Measurements from ENCODE around the gene ARHGEF2. TPM values are rescaled to one million over a fixed set of nuclear protein-coding genes. Genes with fewer than 3 reads are reported as not detected.

Gene ARHGEF2
- total and polyA plus RNA-seq, 2 donors from 2014 or later, result 32.3 to 99.6 TPM

DNA sequence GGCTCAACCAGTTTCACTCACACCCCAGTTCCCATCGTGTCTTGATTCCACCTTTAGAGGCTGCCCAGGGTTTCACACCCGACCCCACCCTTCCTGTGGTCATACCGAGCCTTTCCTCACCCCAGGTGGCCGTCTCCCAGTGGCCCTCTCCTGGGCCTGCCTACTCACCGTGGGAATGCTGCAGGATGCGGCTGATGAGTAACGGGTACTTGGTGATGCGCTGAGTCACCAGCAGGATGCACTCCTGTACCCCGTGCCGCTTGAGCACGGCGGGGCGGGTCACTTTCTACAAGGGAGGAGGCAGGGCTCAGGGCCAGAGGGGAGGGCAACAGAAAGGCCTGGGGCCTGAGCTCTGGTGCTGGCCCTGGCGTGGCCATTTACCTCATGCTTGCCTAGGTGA, 16.4 kb downstream of the ARHGEF2 start:
- H3K4me3 ChIP-seq (ENCODE audit: low read length in 3 of 3), result no peak overlapping the region
- H3K4me1 ChIP-seq (ENCODE audit: control insufficient read depth in 2 of 3, insufficient read depth in 2 of 3, low read depth in 1 of 3, low read length in 3 of 3), result peaks cover 0 to 11% (median under 1%) of the 10 kb centered on the region in 3 donors
- H3K27me3 ChIP-seq (ENCODE audit: control insufficient read depth, insufficient read depth, low read length), result no peaks in the 10 kb centered on the region
- intact Hi-C loops (cut with DNase I), result no loop called here
- no peak for FAIRE-seq
- no peak overlapping the region for H3K9ac ChIP-seq (ENCODE audit: low read length in 3 of 3)
- peaks cover 11 to 24% (median 19%) of the 10 kb centered on the region in 3 donors for H3K36me3 ChIP-seq (ENCODE audit: control insufficient read depth in 2 of 3, insufficient read depth in 3 of 3, low read length in 3 of 3)
- peak in 1 of 5 donors; percentile 89 for DNase-seq
- no peaks in the 10 kb centered on the region for H3K9me3 ChIP-seq (ENCODE audit: control insufficient read depth in 2 of 3, insufficient read depth in 1 of 3, low read length in 3 of 3)
- H3K27ac ChIP-seq (ENCODE audit: low read depth in 2 of 2, low read length in 2 of 2), result peak overlapping the region in 1 of 2 donors; percentile 43
- no peak for TF ChIP-seq CTCF (IDR thresholded peaks at IDR 0.05; ENCODE audit: borderline replicate concordance, extremely low read depth, insufficient read depth)

DNA sequence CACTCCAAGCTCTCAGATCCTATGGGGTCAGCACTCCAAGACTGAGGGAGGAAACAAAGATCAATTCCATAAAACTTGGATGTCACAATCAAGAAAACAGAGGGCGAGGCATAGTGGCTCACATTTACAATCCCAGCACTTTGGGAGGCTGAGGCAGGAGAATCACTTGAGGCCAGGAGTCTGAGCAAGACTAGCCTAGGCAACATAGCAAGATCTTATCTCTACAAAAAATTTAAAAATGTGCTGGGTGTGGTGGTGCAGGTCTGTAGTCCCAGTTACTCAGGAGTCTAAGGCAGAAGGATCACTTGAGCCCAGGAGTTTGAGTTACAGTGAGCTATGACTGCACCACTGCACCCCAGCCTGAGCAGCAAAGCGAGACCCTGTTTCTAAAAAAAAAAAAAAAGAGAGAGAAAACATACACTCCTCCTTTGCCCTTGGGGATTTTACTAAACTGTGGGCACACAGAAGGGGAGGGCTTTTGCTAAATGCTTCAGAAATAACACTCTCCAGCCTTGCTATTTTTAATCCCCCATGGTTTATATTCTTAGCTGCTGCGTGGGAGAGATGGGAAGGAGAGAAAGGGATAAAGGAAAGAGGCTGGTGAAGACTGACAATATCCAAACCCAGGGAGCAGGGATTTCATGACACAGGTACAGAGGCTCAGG, 18.1 kb downstream of the ARHGEF2 start:
- FAIRE-seq, result no peak
- intact Hi-C loops (cut with DNase I), result no loop called here
- H3K9ac ChIP-seq (ENCODE audit: low read length in 3 of 3), result no peak overlapping the region
- H3K4me3 ChIP-seq (ENCODE audit: low read length in 3 of 3), result no peak overlapping the region
- H3K27ac ChIP-seq (ENCODE audit: low read depth in 2 of 2, low read length in 2 of 2), result no peak overlapping the region
- peaks cover 10 to 27% (median 19%) of the 10 kb centered on the region in 3 donors for H3K36me3 ChIP-seq (ENCODE audit: control insufficient read depth in 2 of 3, insufficient read depth in 3 of 3, low read length in 3 of 3)
- H3K9me3 ChIP-seq (ENCODE audit: control insufficient read depth in 2 of 3, insufficient read depth in 1 of 3, low read length in 3 of 3), result no peaks in the 10 kb centered on the region
- peaks cover 0 to 5% (median 0%) of the 10 kb centered on the region in 3 donors for H3K4me1 ChIP-seq (ENCODE audit: control insufficient read depth in 2 of 3, insufficient read depth in 2 of 3, low read depth in 1 of 3, low read length in 3 of 3)
- DNase-seq, result no peak
- no peaks in the 10 kb centered on the region for H3K27me3 ChIP-seq (ENCODE audit: control insufficient read depth, insufficient read depth, low read length)
- no peak for TF ChIP-seq CTCF (IDR thresholded peaks at IDR 0.05; ENCODE audit: borderline replicate concordance, extremely low read depth, insufficient read depth)

DNA sequence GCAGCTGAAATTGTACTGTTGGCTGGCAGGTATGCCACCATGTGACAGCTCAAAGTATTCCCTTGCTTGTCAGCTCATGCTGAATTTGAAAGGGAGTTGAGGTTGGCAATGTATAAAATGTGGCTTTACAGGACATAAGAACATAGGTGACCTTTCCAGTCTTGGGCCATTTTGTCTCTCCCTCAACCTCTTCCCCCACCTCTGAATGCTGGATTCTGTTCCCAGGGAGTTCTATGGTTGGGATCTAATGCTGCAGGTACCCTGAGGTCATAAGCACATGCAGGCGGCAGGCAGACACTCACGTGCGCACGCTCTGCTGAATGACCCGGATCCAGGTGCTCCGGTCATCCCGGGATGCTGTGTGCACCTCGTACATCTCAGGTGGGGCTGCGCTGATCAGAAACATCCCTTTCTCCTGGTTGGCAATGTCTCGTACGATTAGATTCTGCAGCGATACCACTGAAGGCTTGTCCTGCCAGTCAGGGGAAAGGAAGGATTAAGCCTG, 20.9 kb downstream of the ARHGEF2 start:
- Histone ChIP-seq H3K27me3 (ENCODE audit: control insufficient read depth, insufficient read depth, low read length) (no peaks in the 10 kb centered on the region), H3K9me3 (ENCODE audit: control insufficient read depth in 2 of 3, insufficient read depth in 1 of 3, low read length in 3 of 3) (no peaks in the 10 kb centered on the region), H3K36me3 (ENCODE audit: control insufficient read depth in 2 of 3, insufficient read depth in 3 of 3, low read length in 3 of 3) (peaks cover 8 to 28% (median 17%) of the 10 kb centered on the region in 3 donors), H3K4me1 (ENCODE audit: control insufficient read depth in 2 of 3, insufficient read depth in 2 of 3, low read depth in 1 of 3, low read length in 3 of 3) (peaks cover 0 to under 1% (median 0%) of the 10 kb centered on the region in 3 donors), H3K4me3 (ENCODE audit: low read length in 3 of 3) (no peak overlapping the region), H3K9ac (ENCODE audit: low read length in 3 of 3) (no peak overlapping the region), H3K27ac (ENCODE audit: low read depth in 2 of 2, low read length in 2 of 2) (no peak overlapping the region)
- FAIRE-seq (no peak), DNase-seq (no peak)
- intact Hi-C loops (cut with DNase I), result no loop called here
- TF ChIP-seq CTCF (IDR thresholded peaks at IDR 0.05; ENCODE audit: borderline replicate concordance, extremely low read depth, insufficient read depth), result no peak

All from kidney (tissue), 14 donors.